Tibial nerve (tissue), 4 donors: ENCODE data around the gene LIMS3. TPM values are rescaled to one million over a fixed set of nuclear protein-coding genes. Genes with fewer than 3 reads are reported as not detected.
"Not testable (repeated sequence)": the region's sequence is repeated elsewhere in the genome, so short reads cannot be mapped to it uniquely, and the experiment has no call there.

Source experiments
- DNase-seq, 2 donors: peaks; one replicate each; pipeline ENCODE4 v3.0.0-alpha.2; 2019; ENCODE audit warnings: low spot score in 2 of 2
- H3K27ac ChIP-seq, 4 donors: fragments of 200-600 bp; sonication (generic) in 3 of 4; one replicate each; pipeline ENCODE4 v1.5.1; 2017 to 2019; ENCODE audit warnings: mild to moderate bottlenecking in 1 of 4
- H3K27me3 ChIP-seq, 2 donors: fragments of 200-600 bp; sonication (generic) in 1 of 2; one replicate each; pipeline versions ENCODE4 v1.5.1 to v1.6.0; 2017 to 2019
- H3K36me3 ChIP-seq, 3 donors: fragments of 200-600 bp; sonication (generic); one replicate each; pipeline ENCODE4 v1.5.1; 2018 to 2019
- H3K4me1 ChIP-seq, 4 donors: fragments of 200-600 bp; sonication (generic) in 3 of 4; one replicate each; pipeline ENCODE4 v1.5.1; 2017 to 2019
- H3K4me3 ChIP-seq, 4 donors: fragments of 200-600 bp; sonication (generic) in 3 of 4; one replicate each; pipeline ENCODE4 v1.5.1; 2017 to 2019; ENCODE audit warnings: mild to moderate bottlenecking in 1 of 4, moderate library complexity in 1 of 4
- H3K9me3 ChIP-seq, 4 donors: fragments of 200-600 bp; sonication (generic) in 3 of 4; one replicate each; pipeline ENCODE4 v1.5.1; 2017 to 2019
- WGBS, 2 donors: methylation state at CpG; one replicate each; pipeline ENCODE4 v1.1.5; 2018; 5-methylcytosine and 5-hydroxymethylcytosine counted together
- total RNA-seq, 4 donors: library from RNA; depleted of rRNA; stranded (reverse); fragments of >200 nt; gene quantifications; one replicate each; pipeline ENCODE4 v1.1.0, GENCODE V29; 2016

Gene LIMS3
- total RNA-seq, 4 donors from 2014 or later: 2.1 to 8.5 (median 7.7) TPM

DNA sequence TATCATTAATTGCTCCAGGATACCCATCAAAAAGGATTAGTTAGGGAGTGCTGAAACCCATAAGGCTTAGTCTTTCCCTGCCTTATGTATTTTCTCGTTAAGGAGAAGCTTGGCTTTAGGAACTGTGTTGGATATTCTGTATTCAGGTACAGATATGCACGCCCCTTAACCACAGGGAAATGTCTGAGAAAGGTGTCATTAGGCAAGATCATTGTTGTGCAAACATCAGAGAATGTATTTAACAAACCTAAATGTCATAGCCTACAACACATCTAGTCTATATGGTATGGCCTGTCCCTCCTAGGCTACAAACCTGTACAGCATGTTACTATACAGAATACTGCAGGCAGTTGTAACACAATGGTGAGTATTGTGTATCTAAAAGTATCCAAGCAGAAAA, 10.1 kb downstream of the LIMS3 start:
- WGBS, 2 donors: no CpG with 5 or more reads among the region's 2 CpGs
- H3K27ac ChIP-seq, H3K4me3 ChIP-seq: not testable (repeated sequence)

DNA sequence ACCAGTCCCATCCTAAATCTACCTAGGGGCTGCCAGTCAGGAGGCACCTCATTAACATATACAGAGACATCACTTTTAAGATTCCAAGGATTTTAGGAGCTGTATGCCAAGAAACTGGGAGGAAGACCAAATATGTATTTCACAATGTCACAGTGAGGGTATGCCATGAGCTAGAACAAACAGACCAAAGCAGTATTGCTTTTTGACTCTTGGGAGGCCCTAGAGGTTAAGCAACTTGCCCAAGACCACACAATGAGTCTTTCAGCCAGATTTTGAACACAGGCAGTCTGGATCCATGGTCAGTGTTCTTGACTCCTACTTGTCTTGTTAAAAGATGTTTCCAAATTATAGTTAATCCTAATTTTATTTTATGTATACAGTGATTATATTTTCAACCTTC, 12.3 kb downstream of the LIMS3 start:
- H3K4me1 ChIP-seq, DNase-seq, H3K27me3 ChIP-seq, H3K27ac ChIP-seq, H3K4me3 ChIP-seq, H3K36me3 ChIP-seq, H3K9me3 ChIP-seq: not testable (repeated sequence)

More for the DNA sequence above, 10.1 kb downstream of the LIMS3 start:
- not testable (repeated sequence) for DNase-seq, H3K27me3 ChIP-seq, H3K9me3 ChIP-seq, H3K4me1 ChIP-seq, H3K36me3 ChIP-seq

DNA sequence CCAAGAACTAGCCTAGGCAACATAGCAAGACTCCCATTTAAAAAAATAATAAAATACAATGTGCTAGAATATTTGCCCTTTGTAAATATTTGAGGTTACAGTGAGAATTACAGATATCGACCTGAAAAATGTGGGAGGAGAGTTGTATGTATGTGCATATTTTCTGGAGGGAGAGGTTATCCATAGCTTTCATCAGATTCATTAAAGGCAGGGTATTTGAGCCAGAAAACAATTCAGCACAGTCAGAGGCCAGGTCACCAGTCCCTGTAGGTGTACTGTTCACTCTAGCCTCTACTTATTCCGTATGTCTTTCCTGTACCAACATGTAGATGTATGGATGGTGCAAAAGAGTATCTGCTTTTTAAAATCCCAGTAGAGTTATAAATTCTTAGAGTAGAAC, 15.4 kb downstream of the LIMS3 start:
- WGBS, 2 donors: 83 to 100% methylated on average over 1 of the region's 2 CpGs
- not testable (repeated sequence) for H3K4me3 ChIP-seq, H3K27me3 ChIP-seq, H3K9me3 ChIP-seq, H3K27ac ChIP-seq, DNase-seq, H3K4me1 ChIP-seq, H3K36me3 ChIP-seq

DNA sequence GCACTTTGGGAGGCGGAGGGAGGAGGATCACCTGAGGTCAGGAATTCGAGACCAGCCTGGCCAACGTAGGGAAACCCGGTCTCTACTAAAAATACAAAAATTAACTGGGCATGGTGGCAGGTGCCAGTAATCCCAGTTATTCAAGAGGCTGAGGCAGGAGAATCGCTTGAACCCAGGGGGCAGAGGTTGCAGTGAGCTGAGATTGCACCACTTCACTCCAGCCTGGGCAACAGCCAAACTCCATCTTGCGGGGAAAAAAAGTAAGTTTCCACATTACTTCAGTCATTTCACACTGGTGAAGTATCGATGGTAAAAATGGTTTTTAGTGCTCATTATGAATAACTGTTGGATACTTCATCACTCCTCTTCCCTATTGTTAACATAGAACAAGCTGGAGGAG, 16.1 kb downstream of the LIMS3 start:
- not testable (repeated sequence) for H3K27ac ChIP-seq, DNase-seq, H3K9me3 ChIP-seq, H3K27me3 ChIP-seq, H3K36me3 ChIP-seq, H3K4me3 ChIP-seq, H3K4me1 ChIP-seq
- WGBS, 2 donors: no CpG with 5 or more reads among the region's 7 CpGs

DNA sequence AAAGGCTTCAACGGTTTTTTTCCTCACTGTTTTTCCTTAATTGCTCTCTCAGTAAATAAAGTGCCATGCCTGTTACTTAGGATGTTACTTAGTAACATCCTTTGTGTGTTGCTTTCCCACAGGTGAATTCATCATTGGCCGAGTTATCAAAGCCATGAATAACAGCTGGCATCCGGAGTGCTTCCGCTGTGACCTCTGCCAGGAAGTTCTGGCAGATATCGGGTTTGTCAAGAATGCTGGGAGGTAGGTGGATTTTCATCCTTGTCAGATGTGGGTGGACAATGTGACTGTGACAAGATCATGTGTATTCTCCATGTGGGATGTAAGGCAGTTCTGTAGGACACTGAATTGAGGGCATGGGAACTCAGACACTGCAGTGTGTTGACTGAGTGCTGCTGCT, 17.3 kb downstream of the LIMS3 start:
- no CpG with 5 or more reads among the region's 5 CpGs for WGBS, 2 donors
- not testable (repeated sequence) for H3K27me3 ChIP-seq, H3K36me3 ChIP-seq, H3K9me3 ChIP-seq, H3K27ac ChIP-seq, H3K4me3 ChIP-seq, DNase-seq, H3K4me1 ChIP-seq

DNA sequence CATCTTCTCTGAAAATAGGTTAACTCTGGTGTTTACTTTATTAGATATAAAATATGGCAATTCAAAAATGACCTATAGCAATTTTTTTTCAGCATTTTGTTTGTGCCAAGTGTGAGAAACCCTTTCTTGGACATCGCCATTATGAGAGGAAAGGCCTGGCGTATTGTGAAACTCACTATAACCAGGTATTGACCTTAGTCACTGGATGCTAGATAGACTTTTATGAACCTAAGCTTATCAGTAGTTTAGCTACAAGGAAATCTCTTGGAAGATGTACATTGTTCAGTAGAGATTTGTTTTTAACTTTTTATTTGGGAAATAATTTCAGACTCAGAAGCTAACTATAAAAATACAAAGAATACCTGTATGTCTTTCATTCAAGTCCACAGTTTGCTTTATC, 21.7 kb downstream of the LIMS3 start:
- H3K27me3 ChIP-seq, DNase-seq, H3K27ac ChIP-seq, H3K4me1 ChIP-seq, H3K36me3 ChIP-seq, H3K4me3 ChIP-seq, H3K9me3 ChIP-seq: not testable (repeated sequence)
- no CpG with 5 or more reads among the region's 2 CpGs for WGBS, 2 donors

DNA sequence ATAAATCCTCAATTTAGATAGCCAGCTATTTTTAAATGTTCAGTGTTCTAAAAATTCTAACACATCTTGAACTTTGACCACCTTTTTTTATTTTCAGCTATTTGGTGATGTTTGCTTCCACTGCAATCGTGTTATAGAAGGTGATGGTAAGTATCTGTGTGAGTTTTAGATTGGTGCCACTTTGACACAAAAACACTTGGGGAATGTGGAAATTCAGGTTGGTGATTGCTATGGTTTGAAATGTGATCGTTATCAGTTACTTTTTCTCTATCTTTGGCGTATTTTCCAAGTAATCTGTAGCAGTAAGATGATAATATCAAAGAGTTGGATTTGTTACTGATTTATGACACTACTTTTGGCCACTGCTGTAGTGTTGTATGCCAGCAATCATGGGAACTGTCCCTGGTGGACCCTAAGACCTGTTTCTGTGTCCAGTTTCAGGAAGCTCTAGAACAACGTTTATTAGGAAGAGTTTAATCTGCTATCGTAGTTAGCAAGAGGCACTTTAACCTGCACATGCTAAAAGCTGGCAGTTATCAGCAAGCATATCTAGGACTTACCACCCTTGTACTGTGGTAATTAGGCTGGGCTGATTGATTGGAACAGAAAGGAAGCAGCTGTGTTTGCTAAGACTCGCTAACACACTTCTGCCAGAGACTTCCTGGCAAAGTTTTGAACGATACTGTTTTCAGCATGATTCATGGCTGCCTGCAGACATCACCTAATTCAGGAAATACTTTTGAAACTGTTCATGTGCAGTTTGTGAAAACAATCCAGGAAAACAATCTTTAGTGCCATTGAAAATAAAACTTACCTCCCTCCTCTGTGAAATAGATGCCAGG, 23.3 kb downstream of the LIMS3 start:
- H3K4me1 ChIP-seq, H3K4me3 ChIP-seq, H3K27ac ChIP-seq, DNase-seq, H3K36me3 ChIP-seq, H3K27me3 ChIP-seq, H3K9me3 ChIP-seq: not testable (repeated sequence)
- WGBS, 2 donors: no CpG with 5 or more reads among the region's 7 CpGs

DNA sequence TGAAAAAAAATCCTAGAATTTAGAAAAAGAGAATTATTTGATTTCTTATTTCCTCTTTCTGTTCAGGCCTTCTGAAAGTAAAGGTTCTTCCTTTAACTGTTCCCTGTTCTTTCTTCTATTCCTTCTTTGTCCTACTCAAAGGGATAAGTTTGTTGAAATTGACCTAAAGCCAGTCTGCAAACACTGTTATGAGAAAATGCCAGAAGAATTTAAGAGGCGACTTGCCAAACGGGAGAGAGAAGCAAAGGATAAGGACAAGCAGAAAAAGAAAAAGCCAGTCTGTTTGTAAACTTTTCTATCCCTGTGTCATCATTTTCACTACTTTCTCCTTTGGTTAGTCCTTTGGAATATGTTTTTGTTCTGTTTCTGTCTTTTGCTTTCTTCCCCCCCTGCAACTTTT, 26.0 kb downstream of the LIMS3 start:
- H3K27ac ChIP-seq, DNase-seq, H3K27me3 ChIP-seq, H3K4me3 ChIP-seq, H3K4me1 ChIP-seq, H3K9me3 ChIP-seq, H3K36me3 ChIP-seq: not testable (repeated sequence)
- no CpG with 5 or more reads among the region's 2 CpGs for WGBS, 2 donors

DNA sequence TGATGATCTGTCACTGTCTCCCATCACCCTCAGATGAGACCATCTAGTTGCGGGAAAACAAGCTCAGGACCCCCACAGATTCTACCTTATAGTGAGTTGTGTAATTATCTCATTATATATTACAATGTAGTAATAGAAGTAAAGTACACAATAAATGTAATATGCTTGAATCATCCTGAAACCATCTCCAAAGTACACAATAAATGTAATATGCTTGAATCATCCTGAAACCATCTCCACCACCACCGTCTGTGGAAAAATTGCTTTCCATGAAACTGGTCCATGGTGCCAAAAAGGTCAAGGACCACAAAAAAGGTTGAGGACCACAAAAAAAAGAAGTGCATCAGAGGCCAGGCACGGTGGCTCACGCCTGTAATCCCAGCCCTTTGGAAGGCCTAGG, 29.3 kb downstream of the LIMS3 start:
- H3K27me3 ChIP-seq, H3K36me3 ChIP-seq, H3K9me3 ChIP-seq, H3K4me3 ChIP-seq, DNase-seq, H3K4me1 ChIP-seq, H3K27ac ChIP-seq: not testable (repeated sequence)
- WGBS, 2 donors: no CpG with 5 or more reads among the region's 4 CpGs

DNA sequence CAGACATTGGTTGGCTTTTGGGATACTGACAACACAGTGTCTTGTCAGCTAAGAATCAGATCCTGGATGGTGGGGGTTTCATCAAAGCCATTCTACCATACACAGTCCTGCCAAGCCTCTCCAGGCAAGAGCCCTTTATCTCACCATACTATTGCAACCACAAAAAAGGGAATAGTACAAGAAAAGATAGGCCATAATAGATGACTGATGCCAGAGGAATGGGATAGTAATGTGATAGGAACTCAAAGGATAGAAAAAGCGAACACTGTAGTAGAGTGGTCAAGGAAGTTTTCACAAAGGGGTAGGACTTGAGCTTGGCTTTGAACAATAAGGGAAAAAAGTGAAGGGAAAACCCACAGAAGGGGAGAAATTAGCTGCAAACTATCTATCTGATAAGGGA, 30.7 kb downstream of the LIMS3 start:
- WGBS, 2 donors: no CpG with 5 or more reads among the region's 1 CpG
- H3K4me3 ChIP-seq, H3K9me3 ChIP-seq, H3K27ac ChIP-seq, DNase-seq, H3K4me1 ChIP-seq, H3K27me3 ChIP-seq, H3K36me3 ChIP-seq: not testable (repeated sequence)

DNA sequence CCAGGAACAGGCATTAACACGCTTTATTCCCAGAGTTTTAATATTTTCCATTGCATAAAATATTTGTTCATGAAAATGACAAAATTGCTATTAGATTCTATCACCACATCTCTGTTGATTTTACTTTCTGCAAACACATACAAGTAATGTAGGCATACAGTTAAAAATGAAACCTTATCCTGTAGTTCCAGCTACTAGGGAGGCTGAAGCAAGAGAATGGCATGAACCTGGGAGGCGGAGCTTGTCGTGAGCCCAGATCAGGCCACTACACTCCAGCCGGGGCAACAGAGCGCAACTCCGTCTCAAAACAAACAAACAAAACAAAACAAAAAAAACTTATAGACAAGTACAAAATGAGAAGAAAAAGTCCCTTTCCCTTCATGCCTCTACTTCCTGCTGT, 38.0 kb downstream of the LIMS3 start:
- not testable (repeated sequence) for H3K27me3 ChIP-seq, H3K27ac ChIP-seq, H3K9me3 ChIP-seq, DNase-seq, H3K4me3 ChIP-seq, H3K36me3 ChIP-seq, H3K4me1 ChIP-seq
- no CpG with 5 or more reads among the region's 6 CpGs for WGBS, 2 donors

DNA sequence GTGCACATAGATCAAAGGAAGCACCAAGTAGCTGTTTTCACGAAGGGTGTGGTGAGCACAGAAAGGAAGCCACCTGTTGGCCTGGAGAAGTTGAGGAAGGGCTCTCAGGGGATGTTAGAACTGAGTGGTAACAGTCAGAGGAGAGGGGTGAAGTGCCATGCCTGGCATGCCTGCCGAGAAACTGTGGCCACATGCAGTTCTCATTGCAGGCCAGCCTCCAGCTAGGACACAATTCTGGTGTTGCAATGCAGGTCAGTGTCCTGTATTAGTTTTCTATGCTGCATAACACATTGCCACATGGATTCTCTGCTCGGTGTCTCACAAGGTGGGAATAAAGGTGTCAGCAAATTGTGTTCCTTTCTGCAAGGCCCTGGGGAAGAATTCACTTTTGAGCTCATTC, 46.9 kb downstream of the LIMS3 start:
- WGBS, 2 donors: no CpG with 5 or more reads among the region's 3 CpGs
- H3K9me3 ChIP-seq, H3K27ac ChIP-seq, H3K4me3 ChIP-seq, H3K27me3 ChIP-seq, H3K4me1 ChIP-seq, H3K36me3 ChIP-seq, DNase-seq: not testable (repeated sequence)

DNA sequence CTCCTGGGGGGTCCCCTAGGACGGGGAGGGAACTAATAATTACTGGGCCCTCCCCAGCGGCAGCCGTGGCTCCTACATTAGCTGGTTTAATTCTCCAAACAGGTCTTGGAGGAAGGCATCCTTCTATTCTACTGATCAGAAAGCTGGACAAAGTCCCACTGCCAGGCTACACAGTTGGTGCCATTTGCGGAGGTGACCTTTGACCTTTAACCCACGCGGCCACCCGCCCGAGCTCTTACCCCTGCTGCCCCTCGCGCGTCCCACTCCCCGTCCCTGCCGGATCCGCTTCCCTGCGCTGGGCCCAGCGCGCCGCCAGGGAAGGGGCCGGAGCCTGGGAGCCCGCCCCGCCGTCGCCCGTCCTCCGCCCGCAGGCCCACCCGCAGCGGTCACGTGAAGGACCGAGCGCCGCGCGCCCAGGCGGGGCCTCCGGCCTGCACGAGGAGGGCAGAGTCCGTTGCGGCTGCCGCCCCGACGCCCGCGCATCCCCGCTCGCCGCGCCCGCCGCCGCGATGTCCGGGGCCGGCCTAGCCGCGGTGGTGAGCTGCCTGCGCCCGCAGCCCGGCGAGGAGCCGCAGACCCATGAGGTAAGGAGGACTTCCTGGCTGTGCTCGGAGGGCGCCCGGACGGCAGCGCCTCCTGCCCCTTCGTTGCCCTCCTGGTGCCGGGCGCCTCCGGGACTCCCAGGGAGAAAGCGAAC, 48.9 kb downstream of the LIMS3 start:
- H3K4me3 ChIP-seq, H3K27ac ChIP-seq, H3K9me3 ChIP-seq, H3K4me1 ChIP-seq, DNase-seq, H3K36me3 ChIP-seq, H3K27me3 ChIP-seq: not testable (repeated sequence)
- no CpG with 5 or more reads among the region's 71 CpGs for WGBS, 2 donors

DNA sequence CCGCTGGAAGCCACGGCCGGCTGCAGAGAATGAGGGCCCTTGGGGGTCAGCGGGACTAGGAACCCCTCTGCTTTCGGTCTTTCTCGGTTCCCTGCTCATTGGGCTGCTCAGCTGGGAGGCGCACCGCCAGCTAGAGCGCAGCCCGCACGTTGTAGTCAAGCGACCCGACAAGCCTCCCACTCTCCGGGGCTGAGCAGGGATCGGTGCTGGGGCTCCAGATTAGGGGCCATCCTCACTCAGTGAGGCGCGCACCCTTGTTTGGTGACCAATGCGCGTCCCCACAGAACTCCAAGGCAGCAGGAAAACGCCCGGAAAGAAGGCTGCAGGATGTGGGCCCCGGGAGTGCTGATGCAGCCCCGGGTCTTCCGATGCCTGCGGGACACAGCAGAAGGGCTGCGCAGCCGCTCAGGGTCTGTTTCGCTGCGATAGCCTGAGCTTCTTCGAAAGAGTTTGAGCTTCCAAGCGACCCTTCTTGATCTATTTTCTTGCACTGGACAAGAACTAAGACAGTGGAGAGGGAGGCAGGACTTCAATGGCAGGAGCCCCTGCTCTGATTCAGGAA, 49.6 kb downstream of the LIMS3 start:
- no CpG with 5 or more reads among the region's 31 CpGs for WGBS, 2 donors
- not testable (repeated sequence) for H3K9me3 ChIP-seq, H3K4me3 ChIP-seq, DNase-seq, H3K36me3 ChIP-seq, H3K4me1 ChIP-seq, H3K27me3 ChIP-seq, H3K27ac ChIP-seq
